ENCODE data around the gene RBP4.

Gene RBP4

DNA sequence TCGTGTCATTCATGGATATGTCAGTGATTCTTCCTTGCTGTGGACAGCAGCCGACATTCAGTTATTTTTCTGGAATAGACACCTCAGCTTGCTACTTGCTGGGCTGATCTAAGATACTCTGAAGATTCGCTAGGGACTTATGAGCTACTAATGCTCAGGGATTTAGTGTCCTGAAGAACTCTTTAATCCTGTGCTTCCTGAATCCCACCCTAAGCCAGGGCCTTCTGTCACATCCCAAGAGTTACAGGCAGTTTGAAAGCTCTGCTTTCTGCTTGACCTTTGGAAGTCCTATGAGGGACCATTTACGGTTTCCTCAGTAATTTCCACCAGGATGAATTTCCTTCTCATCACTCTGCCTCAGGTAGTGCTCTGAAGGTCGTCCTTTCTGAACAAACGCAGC is 11.3 kb upstream of the RBP4 start, which contains the start of gene PDE6C:
Gene PDE6C, plus strand, starts transcription at position 227 of the 400 bp plus-strand sequence. CDS start 189 bp downstream, outside the sequence.
- H3K4me1 ChIP-seq (ENCODE audit: control insufficient read depth, insufficient read depth, low read length): 0 out of 2 replicates have a peak, but pooled peaks cover 3% of the 10 kb centered on the region
- no peak within 1 kb of the TSS for H3K27ac ChIP-seq (ENCODE audit: low read depth, low read length)

GRCh38 chr10:93608421-93608820 is 7.4 kb upstream of the RBP4 start:
- Histone ChIP-seq H3K9me3 (ENCODE audit: control insufficient read depth, insufficient read depth, low read length) (no peaks in the 10 kb centered on the region), H3K27me3 (ENCODE audit: control insufficient read depth, insufficient read depth, low read length) (peaks cover 16% of the 10 kb centered on the region), H3K36me3 (ENCODE audit: control insufficient read depth, insufficient read depth, low read length) (no peaks in the 10 kb centered on the region), H3K4me3 (ENCODE audit: low read depth, low read length) (no peak overlapping the region), H3K27ac (ENCODE audit: low read depth, low read length) (no peak overlapping the region), H3K9ac (ENCODE audit: low read depth, low read length) (no peak overlapping the region), H3K4me1 (ENCODE audit: control insufficient read depth, insufficient read depth, low read length) (no peaks in the 10 kb centered on the region)

More for the DNA sequence above, 11.3 kb upstream of the RBP4 start, which contains the start of gene PDE6C:
- no peak within 1 kb of the TSS for H3K9ac ChIP-seq (ENCODE audit: low read depth, low read length)
- H3K4me3 ChIP-seq (ENCODE audit: low read depth, low read length): no peak within 1 kb of the TSS
- no peaks in the 10 kb centered on the region for H3K9me3 ChIP-seq (ENCODE audit: control insufficient read depth, insufficient read depth, low read length)
- no peaks in the 10 kb centered on the region for H3K27me3 ChIP-seq (ENCODE audit: control insufficient read depth, insufficient read depth, low read length)
- no peaks in the 10 kb centered on the region for H3K36me3 ChIP-seq (ENCODE audit: control insufficient read depth, insufficient read depth, low read length)

DNA sequence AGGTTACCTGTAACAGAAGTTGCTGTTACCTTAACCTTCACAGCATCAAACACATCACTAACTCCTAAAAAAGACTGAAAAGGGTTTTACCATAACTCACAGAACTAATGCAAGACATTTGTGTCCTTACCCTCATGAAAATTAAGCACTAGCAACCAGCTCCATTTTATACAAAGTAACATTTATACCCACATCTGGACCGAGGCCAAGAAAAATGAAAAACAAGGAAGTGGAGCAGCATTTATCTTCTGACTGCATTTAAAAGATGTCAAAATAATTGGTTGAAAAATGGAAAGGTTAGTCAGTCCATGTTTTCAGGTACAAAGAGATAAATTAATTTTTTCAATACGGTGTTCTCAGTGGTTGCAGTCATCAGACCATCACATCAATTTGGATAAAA is 3.1 kb upstream of the RBP4 start:
- H3K36me3 ChIP-seq (ENCODE audit: control insufficient read depth, insufficient read depth, low read length): no peaks in the 10 kb centered on the region
- no peak overlapping the region for H3K9ac ChIP-seq (ENCODE audit: low read depth, low read length)
- H3K27me3 ChIP-seq (ENCODE audit: control insufficient read depth, insufficient read depth, low read length): peaks cover 59% of the 10 kb centered on the region
- H3K4me1 ChIP-seq (ENCODE audit: control insufficient read depth, insufficient read depth, low read length): peaks cover 8% of the 10 kb centered on the region
- H3K27ac ChIP-seq (ENCODE audit: low read depth, low read length): no peak overlapping the region
- no peak overlapping the region for H3K4me3 ChIP-seq (ENCODE audit: low read depth, low read length)
- no peaks in the 10 kb centered on the region for H3K9me3 ChIP-seq (ENCODE audit: control insufficient read depth, insufficient read depth, low read length)

DNA sequence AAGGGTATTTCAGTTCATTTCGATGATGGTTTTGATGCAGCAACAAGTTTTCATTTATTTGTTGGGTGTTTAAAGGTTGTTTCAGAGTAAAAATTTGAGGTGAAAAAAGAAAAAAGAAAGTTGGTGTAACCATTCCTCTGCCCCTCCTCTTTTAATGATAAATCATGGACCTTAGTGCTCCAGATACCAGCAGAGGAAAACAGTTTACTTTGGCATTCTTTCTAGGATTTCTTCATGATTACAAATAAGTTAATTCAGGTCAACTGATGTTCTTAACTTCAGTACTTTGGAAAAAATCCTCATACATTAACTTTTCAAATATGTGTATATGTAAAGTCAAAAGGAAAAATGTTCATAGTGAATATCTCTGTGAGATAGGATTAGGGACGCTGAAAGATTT is 2.0 kb upstream of the RBP4 start:
- Histone ChIP-seq H3K9me3 (ENCODE audit: control insufficient read depth, insufficient read depth, low read length) (no peaks in the 10 kb centered on the region), H3K9ac (ENCODE audit: low read depth, low read length) (no peak overlapping the region), H3K36me3 (ENCODE audit: control insufficient read depth, insufficient read depth, low read length) (no peaks in the 10 kb centered on the region), H3K4me3 (ENCODE audit: low read depth, low read length) (no peak overlapping the region), H3K4me1 (ENCODE audit: control insufficient read depth, insufficient read depth, low read length) (peaks cover 8% of the 10 kb centered on the region), H3K27ac (ENCODE audit: low read depth, low read length) (no peak overlapping the region), H3K27me3 (ENCODE audit: control insufficient read depth, insufficient read depth, low read length) (peaks cover 67% of the 10 kb centered on the region)

GRCh38 chr10:93601774-93602162 is 733 bp upstream of the RBP4 start:
- Histone ChIP-seq H3K9ac (ENCODE audit: low read depth, low read length) (no peak overlapping the region), H3K4me1 (ENCODE audit: control insufficient read depth, insufficient read depth, low read length) (peaks cover 8% of the 10 kb centered on the region), H3K9me3 (ENCODE audit: control insufficient read depth, insufficient read depth, low read length) (no peaks in the 10 kb centered on the region), H3K27ac (ENCODE audit: low read depth, low read length) (no peak overlapping the region), H3K4me3 (ENCODE audit: low read depth, low read length) (peak overlapping the region; percentile 61), H3K36me3 (ENCODE audit: control insufficient read depth, insufficient read depth, low read length) (no peaks in the 10 kb centered on the region), H3K27me3 (ENCODE audit: control insufficient read depth, insufficient read depth, low read length) (peaks cover 72% of the 10 kb centered on the region)

- Histone ChIP-seq H3K9me3 (ENCODE audit: control insufficient read depth, insufficient read depth, low read length) (no peaks in the 10 kb centered on the region), H3K27me3 (ENCODE audit: control insufficient read depth, insufficient read depth, low read length) (peaks cover 72% of the 10 kb centered on the region), H3K9ac (ENCODE audit: low read depth, low read length) (no peak overlapping the region), H3K4me3 (ENCODE audit: low read depth, low read length) (peak overlapping the region; percentile 61; the same call in 1 of the 2 replicates), H3K27ac (ENCODE audit: low read depth, low read length) (no peak overlapping the region), H3K36me3 (ENCODE audit: control insufficient read depth, insufficient read depth, low read length) (no peaks in the 10 kb centered on the region), H3K4me1 (ENCODE audit: control insufficient read depth, insufficient read depth, low read length) (peaks cover 8% of the 10 kb centered on the region)
These were observed 439 bp downstream of the RBP4 start for GRCh38 chr10:93600446-93601145.

DNA sequence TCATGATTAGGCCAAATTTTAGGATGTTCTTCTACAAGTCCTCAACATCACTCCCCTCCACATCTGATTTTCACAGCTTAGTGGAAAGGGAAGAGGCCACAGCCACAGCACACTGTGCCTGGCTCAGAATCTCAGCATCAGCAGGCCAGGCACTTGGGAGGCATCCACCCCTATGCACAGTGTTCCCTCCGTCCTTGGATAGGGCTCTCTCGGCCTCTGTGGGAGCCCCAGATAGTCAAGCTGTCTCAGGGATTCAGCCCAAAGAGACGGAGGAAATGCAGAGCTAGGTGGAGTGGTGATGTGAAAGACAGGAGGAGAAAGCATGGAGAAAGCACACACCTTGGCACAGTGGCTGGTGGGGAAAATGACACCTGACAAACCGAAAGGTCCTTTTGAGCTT is 1.3 kb downstream of the RBP4 start:
- H3K4me1 ChIP-seq (ENCODE audit: control insufficient read depth, insufficient read depth, low read length): peaks cover 8% of the 10 kb centered on the region
- no peak overlapping the region for H3K27ac ChIP-seq (ENCODE audit: low read depth, low read length)
- H3K4me3 ChIP-seq (ENCODE audit: low read depth, low read length): no peak overlapping the region
- H3K9me3 ChIP-seq (ENCODE audit: control insufficient read depth, insufficient read depth, low read length): no peaks in the 10 kb centered on the region
- H3K9ac ChIP-seq (ENCODE audit: low read depth, low read length): no peak overlapping the region
- H3K36me3 ChIP-seq (ENCODE audit: control insufficient read depth, insufficient read depth, low read length): no peaks in the 10 kb centered on the region
- peaks cover 69% of the 10 kb centered on the region for H3K27me3 ChIP-seq (ENCODE audit: control insufficient read depth, insufficient read depth, low read length)

DNA sequence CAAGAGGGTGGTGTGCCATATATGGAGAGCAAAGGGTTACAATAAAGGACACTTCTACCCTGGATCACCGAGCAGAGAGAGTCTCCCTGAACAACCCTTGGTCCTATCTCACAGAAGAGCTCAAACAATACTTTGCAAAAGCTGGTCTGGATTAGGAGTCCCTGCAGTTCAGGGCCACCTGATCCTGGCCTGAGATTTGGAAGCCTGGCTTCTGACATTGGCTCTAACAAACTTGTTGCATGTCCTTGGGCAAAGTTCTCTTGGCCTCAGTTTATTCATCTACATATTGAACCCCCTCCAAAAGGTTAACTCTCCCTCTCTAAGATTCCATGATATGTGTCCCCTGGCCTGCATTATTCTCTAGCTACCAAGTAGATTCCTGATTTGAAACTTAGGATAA is 1.7 kb downstream of the RBP4 start:
- Histone ChIP-seq H3K36me3 (ENCODE audit: control insufficient read depth, insufficient read depth, low read length) (no peaks in the 10 kb centered on the region), H3K27ac (ENCODE audit: low read depth, low read length) (no peak overlapping the region), H3K27me3 (ENCODE audit: control insufficient read depth, insufficient read depth, low read length) (peaks cover 65% of the 10 kb centered on the region), H3K4me1 (ENCODE audit: control insufficient read depth, insufficient read depth, low read length) (peaks cover 8% of the 10 kb centered on the region), H3K4me3 (ENCODE audit: low read depth, low read length) (no peak overlapping the region), H3K9me3 (ENCODE audit: control insufficient read depth, insufficient read depth, low read length) (no peaks in the 10 kb centered on the region), H3K9ac (ENCODE audit: low read depth, low read length) (no peak overlapping the region)

DNA sequence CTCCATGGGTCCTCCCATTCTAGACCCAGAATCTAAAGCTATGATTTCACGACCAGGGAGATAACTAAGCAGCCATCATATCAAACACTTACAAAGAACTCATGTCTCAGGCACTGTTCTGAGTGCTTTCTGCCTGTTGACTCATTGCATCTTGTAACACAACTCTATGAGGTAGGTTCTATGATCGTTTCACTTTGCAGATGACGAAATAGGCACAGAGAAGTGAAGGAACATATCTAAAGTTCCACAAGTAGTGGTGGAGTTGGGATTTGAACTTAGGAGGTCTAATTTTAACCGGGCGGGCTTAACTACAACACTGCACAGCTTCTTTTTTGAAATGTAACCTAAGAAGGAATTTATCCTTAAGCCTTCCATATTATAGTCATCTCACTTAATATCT is 2.9 kb downstream of the RBP4 start:
- Histone ChIP-seq H3K27me3 (ENCODE audit: control insufficient read depth, insufficient read depth, low read length) (peaks cover 53% of the 10 kb centered on the region), H3K27ac (ENCODE audit: low read depth, low read length) (no peak overlapping the region), H3K36me3 (ENCODE audit: control insufficient read depth, insufficient read depth, low read length) (no peaks in the 10 kb centered on the region), H3K4me1 (ENCODE audit: control insufficient read depth, insufficient read depth, low read length) (peaks cover 8% of the 10 kb centered on the region), H3K4me3 (ENCODE audit: low read depth, low read length) (no peak overlapping the region), H3K9me3 (ENCODE audit: control insufficient read depth, insufficient read depth, low read length) (no peaks in the 10 kb centered on the region), H3K9ac (ENCODE audit: low read depth, low read length) (no peak overlapping the region)

DNA sequence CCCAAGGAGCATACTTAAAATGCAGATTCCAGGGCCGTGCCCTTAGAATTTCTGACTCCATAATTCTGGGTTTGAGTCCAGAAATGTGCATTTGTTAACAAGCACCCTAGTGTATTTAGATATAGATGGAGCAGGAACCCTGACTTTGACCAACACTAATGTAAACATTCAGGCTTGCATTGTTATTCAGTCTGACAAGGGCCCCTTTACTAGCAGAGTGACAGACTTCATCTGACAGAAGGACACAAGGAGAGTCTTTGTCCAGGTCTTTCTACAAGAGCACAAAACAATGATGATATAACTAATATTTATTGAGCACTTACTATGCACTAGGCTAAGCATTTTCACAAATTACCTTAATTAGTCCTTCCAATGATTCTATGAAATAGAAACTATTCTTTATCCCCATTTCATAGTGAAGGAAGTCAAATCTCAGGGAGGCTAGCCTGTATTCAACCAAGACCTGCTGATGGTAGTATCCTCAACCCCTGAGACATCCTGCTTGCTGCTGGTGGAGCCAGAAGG is 3.9 kb downstream of the RBP4 start:
- Histone ChIP-seq H3K36me3 (ENCODE audit: control insufficient read depth, insufficient read depth, low read length) (no peaks in the 10 kb centered on the region), H3K27ac (ENCODE audit: low read depth, low read length) (no peak overlapping the region), H3K4me1 (ENCODE audit: control insufficient read depth, insufficient read depth, low read length) (peaks cover 9% of the 10 kb centered on the region), H3K4me3 (ENCODE audit: low read depth, low read length) (no peak overlapping the region), H3K9me3 (ENCODE audit: control insufficient read depth, insufficient read depth, low read length) (no peaks in the 10 kb centered on the region), H3K27me3 (ENCODE audit: control insufficient read depth, insufficient read depth, low read length) (peaks cover 43% of the 10 kb centered on the region), H3K9ac (ENCODE audit: low read depth, low read length) (no peak overlapping the region)

GRCh38 chr10:93596539-93596938 is 4.5 kb downstream of the RBP4 start:
- H3K4me3 ChIP-seq (ENCODE audit: low read depth, low read length): no peak overlapping the region
- H3K36me3 ChIP-seq (ENCODE audit: control insufficient read depth, insufficient read depth, low read length): no peaks in the 10 kb centered on the region
- no peaks in the 10 kb centered on the region for H3K9me3 ChIP-seq (ENCODE audit: control insufficient read depth, insufficient read depth, low read length)
- H3K27ac ChIP-seq (ENCODE audit: low read depth, low read length): no peak overlapping the region
- H3K27me3 ChIP-seq (ENCODE audit: control insufficient read depth, insufficient read depth, low read length): peaks cover 37% of the 10 kb centered on the region
- peaks cover 9% of the 10 kb centered on the region; the same call in 1 of the 2 replicates for H3K4me1 ChIP-seq (ENCODE audit: control insufficient read depth, insufficient read depth, low read length)
- no peak overlapping the region for H3K9ac ChIP-seq (ENCODE audit: low read depth, low read length)

Data from HUES48 (cell line).